EL (cell line): ENCODE measurements around the gene TSTD1.

Experiments used
- DNase-seq: peaks from one replicate; pipeline ENCODE4 v3.0.0-alpha.2; 2016

The TSTD1 gene, protein sequence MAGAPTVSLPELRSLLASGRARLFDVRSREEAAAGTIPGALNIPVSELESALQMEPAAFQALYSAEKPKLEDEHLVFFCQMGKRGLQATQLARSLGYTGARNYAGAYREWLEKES

DNA sequence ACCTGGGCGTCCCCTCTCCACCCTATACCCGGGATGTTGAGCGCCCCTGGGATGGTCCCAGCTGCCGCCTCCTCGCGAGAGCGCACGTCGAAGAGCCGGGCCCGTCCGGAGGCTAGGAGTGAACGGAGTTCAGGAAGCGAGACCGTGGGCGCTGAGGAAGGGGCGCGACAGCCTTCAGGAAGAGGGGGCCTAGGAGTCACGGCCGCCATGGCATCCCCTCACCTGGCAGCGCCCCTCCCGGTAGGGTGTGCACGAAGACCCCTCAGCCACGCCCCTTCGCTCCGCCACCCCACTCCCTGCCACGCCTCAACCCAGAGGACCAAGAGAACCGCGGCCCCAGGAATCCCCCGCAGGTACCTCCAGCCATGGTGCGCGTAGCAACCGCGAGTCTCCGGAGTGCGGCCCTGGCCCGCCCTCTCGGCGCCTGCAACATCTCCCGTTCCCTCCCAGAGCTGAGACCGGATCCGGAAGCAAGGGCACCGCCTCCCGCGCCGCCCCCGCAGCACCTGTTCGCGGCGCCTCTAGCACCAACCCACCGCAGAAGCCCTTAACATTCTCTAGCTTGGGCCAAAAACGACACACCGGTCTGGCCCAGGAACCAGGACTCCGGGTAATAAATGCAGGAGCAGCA lies at the start of gene TSTD1:
TSTD1 (minus strand) TSS at position 442 of the 631 bp plus-strand sequence; CDS start at position 367, 75 bp downstream.
- DNase-seq = no peak

DNA sequence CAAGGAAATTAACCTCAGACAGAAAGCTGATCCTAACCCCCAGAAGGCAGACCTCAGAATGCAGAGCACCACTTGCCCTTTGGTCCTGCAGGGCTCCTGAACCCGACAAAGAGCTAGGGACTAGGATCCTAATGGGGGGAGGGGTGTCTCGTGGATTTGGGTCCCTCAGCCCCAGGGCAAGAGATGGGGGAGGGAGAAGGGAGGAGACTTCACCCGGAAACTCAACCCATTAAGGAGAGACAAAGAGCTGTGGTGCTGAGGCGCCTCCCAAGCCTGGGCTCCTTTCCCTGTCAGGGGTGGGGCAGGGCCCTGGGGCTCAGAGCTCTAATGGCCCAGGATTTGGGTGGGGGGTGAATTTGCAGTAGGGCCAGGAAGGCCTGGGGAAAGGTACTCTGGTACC lies 47.7 kb upstream of the TSTD1 start:
- no peak for DNase-seq

DNA sequence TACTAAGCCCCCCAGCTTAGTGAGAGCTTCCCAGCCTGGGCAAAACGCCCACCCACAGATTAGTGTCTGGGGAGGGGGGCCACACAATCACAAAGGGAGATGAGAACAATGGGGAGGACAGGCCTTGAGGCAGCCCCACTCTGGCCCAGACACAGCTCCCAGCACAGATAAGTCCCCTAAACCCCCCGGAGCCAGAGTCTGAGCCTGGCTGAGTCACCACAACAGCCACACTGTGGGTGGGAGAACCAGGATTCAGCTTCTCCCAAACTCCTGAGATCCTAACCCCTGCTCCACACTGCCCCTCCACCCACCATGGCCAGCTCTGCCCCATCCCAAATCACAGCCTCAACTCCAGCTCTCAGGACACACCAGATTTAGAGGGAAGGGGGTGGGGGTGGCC lies 46.4 kb upstream of the TSTD1 start:
- DNase-seq = peak; percentile 53

DNA sequence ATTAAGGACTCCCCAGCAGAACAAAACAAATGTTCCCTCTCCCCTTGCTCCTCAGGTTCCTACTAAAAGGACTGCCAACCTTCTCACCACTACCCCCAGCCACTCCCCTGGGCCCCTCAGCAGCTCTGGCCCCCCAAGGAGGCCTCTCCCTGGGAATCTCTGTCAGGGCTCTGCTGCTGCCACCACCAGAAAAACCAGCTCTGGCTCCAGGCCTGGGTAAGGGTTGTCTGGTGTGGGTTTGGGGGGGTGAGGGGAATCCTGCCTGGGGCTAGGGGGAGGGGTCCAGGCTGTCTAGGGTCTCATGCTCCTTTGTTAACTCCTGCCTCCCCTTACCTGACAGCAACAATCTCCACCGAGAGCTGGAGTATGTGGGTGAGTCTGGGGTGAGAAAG lies 45.8 kb upstream of the TSTD1 start:
- DNase-seq = no peak

DNA sequence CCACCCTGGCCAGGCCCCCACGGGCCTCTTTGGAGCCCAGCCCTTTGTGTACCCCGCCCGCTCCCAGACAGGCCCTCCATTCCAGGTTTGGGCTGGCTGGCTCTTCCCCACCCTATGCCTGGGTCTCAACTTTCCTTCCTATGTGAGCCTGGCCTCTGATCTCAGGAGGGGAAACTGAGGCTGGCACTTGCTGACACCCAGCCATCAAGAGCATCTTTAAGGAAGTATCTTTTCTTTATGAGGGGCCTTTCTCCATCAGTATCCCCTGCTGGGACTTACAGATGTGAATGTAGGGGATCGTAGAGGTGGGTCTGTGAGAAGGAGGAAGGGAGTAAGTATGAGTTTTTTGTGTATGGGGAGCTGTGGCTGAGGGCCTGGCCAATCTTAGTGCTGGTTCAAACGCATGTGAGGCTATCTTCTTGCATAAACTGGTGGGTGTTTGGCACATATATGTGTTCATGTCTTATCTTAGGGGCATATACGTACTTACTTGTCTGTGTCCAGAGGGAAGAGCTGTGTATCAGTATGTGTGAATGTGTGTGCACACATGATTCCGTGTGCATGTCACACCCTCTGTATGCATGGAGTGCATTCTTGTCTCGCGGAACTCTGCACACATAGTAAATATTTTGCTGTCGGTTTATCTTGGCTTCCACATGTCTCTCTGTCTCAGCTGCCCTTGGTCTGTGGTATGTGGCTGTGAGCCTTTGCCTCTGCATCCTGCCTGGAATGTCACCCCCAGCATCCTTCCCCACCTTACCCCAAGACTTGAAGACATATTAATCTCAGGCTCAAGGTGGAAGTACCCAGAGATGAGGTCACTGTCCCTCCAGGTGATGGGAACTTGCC lies 45.2 kb upstream of the TSTD1 start:
- no peak for DNase-seq

DNA sequence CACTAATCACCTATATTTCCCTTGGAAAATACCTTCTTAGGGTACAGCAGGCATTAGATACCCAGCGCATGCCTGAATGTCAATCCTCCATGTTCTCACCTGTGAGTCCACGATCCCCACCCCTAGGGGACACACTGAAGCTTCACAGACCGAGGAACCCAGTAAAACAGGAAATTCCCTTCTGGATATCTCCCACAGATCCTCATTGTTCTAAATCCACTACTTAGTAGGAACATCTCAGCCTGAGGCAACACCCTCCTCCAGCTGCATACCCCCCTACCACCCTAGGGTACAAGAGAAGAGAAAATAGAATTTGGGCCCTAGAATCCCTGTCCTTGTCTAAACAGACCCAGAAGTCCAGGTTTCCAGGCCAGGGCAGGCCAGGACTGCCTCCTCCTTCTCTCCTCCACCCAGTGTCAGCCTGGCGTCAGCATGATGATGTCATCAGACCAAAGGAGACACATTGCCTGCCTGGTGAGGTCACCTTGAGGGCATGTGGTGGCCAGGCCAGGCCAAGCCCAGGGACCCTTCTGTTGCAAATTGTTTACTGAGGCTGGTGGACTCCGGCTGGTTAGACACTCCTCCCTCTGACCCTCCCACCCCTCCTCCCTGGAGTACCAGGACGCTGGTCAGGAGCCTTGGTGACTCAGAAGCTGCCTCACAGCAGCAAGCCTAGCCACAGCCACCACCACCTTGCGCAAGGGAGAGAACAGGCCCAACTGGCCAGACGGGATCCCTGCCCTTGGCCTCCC lies 44.4 kb upstream of the TSTD1 start:
- peak; percentile 94 for DNase-seq

DNA sequence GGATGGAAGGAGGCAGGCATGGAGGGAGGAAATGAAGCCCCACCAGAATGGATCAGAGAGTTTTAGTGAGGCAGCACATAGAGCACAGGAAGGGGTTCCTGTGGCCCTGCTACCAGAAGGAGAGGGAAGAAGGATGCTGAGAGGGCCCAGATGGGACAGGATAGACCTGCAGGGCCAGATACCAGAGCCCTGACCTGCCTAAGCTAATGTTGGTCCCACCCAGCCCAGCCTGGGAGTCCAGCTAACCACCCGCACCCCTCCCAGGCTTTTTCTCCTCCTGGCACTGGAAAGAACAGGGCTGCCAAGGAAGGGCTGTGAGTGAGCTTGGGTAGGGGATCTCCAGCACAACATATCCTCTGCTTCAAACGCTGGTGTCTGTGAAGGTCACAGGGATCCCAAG lies 43.7 kb upstream of the TSTD1 start:
- DNase-seq = no peak

DNA sequence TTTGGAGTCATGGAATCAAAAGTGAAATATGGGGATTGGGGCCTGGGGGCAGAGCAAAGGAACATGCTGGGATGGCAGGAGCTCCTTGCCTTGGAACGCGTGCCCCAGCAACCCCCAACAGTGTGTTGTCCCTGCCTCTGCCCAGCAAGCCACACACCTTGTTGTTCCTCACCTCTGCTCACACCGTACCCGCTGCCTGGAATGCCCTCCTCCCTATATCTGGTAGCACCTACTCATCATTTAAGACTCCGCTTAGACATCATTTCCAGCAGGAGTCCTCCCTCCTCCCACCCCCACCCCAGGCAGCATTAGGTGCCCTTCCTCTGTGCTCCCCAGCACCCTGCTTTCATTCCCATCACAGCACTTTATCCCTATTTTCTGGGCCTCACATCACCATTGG lies 42.8 kb upstream of the TSTD1 start:
- no peak for DNase-seq

DNA sequence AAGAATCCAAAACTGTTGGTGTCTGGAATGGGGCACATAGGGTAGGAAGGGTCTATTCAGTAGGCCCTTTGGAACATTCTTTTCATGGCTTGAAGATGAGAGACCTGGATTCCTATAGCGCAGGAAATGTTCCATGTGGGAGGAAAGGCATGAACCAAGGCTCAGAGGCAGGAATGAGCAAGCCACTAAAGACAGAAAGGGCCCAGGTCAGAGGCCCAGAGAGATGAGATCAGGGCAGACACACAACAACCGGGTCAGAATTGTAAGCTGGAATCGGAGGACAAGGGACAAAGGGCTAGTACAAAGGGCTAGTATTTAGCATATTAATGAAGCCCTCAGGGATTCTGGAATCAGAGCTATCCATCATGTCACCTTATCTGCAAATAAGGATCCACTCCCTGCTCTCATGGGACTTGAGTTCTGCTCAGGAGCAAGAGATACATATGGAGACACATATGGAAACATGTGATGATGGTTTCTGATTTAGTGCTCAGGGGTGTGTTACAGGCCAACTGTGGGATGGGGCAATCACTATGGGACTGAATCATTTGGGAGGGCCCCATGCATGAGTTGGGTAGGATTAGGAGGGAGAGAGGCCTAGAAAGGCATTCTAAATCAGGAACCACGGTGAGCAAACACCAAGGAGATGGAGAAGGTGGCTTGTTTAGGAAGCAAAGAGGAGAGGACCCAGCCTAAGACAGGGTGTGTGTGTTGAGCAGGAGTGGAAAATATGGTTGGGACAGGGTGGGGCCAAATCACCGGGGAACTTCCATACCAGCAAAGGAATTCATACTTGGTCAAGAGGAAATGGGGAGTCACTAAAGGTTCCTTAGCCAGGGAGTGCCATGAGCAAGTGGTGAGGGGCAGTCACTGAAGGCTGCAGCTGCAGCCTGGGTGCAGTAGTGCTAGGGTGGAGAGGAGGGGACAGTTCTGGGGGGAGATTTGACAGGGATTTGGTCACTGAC lies 42.0 kb upstream of the TSTD1 start:
- DNase-seq = peak; percentile 49

DNA sequence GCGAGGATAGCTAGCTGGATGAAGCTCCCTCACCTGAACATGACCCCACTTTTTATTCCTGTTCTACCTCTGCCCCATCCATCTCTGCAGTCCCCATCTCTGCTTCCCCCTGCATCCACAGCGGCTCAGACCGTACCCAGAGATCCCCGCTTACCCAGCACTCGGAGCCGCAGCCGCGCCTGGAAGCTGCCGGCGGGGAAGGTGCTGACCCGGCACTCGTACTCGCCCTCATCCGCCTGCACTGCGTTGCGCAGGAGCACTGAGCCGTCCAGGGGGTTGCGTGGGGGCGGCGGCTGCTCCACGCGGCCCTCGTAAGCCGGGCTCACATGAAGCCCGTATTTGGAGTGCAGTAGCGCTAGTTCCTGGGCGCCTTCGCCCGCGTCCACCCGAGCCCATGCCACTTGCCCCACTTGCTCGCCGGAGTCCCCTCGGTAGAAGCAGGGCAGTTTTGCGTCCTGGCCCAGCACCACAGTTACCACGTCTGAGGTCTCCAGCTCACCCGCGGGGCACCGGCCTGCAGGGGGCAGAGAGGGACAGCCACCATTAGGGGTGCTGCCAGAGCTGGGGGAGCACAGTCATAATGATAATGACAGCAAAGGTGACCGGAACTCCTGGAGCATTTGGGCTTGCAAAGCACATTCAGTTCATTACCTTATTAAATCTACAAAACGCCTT lies 40.8 kb upstream of the TSTD1 start:
- DNase-seq = no peak

DNA sequence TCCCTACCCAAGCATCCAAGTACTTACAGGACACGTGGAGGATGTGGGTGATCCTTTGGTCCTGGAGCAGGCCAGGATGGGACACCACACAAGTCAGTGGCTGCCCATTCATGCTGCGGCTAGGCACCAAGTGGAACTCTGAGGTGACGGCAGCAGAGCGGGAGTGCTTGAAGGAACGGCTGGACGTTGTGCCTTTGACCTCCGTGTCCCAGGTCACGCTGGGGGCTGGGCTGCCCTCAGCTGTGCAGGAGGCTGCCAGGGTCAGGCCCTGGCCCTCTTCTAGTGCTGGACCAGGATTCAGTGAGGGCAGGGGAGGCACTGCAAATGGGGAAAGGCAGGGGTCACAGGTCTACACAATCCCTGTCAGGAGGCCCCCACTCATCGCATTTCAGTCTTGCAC lies 38.7 kb upstream of the TSTD1 start:
- DNase-seq = no peak

DNA sequence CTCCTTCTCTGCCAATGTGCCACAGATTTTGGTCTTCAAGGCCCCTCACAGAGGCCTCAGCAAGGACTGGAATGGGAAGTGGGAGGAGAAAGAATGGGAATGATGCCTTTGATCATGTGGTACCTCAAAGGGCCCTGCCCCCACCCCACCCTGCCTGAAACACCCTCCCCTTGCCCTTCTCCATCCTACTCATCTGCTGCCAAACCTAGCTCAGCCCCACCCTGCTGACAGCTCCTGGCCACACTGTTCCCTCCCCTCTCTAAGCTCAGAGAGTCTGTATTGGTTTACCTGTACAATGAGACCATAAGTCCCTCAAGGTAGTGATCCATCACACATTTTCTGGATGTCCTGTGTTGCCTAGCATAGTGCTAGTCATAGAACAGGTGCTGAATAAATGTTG lies 37.6 kb upstream of the TSTD1 start:
- no peak for DNase-seq

DNA sequence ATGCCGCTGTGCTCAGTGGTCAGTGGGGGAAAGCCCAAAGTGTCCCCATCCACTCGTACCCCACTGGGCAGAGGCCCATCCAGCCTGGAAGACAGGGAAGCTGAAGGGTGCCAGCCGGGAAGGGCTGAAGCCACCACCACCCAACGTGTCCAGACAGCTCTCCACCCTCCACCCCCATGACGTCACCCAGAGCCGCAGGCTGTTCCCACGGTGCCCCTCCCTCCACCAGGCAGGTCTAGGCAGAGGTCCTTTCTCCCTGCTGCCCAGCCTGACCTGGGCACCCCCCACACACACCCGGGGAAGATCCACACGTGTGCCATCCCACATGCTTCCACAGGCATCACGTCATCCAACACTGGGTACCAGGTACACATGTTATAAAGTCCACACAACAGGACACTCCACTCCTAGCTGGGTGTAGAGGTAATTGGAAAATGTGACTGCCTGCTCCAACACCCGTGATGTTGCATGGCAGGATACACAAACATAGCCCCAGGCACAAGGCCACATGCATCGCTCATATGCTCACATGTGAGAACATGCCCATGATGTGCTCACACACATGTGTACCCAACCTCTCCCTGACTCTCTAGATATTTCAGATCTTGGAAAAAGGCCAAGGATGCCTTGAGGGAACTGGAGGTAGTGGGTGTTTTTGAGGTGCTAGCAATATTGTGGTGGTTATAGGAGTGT lies 36.1 kb upstream of the TSTD1 start:
- no peak for DNase-seq

DNA sequence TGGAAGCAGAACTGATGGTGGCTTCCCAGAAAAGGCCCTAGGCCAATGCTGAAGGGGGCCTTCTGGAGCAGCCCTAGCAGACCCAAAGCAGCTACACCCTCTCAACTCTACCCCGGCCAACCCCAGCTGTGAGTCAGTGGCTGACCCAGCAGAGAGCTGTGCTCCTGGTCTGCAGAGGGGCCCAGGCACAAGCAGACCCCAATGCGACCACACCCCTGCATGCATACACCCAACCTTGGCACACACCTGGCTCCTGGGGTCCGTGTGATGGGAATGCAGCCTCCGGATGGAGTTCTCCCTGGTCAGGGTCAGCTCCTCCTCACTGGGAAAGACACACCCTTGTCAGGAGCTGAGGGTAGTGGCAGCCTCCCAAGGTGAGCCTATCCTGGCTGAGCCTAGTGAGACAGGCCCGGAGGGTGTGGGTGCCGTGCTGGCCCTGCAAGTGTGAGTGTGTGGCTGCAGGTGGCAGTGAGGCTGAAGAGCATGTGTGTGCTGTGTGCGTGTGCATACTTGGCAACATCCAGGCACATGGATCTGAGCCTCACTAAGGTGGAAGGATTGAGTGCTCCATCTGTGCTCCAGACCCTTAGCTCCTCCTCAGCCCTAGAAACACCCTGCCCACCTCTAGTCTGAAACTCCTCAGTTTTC lies 34.8 kb upstream of the TSTD1 start:
- no peak for DNase-seq

DNA sequence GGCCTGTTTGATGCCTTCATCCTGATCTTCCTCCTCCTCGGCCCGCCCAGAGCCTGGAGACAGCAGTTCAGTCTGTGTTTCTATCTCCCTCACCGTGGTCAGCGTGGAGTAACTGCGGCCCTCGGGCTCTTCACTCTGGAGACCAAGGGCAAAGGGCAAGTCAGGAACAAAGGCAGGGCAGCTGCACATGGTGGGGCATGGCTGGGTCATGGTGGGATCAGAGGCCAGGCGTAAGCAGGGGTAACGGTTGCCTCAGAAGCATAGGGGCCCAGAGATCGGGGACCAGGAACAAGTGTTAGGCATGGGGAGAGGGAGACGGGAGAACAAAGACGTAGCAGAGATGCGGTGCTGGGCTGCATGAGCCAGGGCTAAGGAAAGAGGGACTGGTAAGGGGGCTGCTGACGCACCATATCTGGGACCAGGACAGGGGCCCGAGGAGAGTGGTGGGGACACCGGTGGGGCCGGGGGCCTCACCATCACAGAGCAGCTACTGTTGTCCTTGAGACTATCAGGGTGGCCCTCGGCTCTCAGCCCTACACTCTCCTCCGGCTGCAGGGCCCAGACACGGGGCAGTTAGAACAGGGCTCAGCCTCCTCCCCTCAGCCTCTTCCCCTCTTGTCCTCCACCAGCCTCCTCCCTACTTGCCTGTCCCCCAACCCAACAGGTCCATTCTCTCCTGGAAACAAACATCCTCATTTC lies 34.1 kb upstream of the TSTD1 start:
- no peak for DNase-seq

DNA sequence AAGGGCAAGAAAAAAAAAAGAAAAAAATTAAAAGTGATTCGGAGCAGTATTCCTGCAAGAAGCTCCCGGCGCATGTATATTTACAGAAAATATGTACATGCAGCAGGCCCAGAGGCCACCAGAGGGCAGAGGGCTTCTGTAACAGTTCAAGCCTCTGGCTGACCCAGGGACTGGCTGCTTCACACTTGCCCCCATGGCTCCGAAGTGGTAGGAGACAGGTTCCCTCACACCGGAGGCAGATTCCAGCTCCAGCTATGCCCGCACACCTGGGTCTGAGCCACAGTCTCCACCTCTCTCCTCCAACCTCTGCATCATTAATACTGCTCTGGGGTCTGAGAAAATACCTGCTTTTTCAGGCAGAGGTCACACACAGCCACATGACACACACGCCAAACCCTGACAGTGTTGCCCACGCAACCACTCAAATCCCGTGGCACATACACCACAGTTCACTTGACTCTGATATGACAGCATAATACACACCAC lies 33.2 kb upstream of the TSTD1 start:
- peak; percentile 36 for DNase-seq

DNA sequence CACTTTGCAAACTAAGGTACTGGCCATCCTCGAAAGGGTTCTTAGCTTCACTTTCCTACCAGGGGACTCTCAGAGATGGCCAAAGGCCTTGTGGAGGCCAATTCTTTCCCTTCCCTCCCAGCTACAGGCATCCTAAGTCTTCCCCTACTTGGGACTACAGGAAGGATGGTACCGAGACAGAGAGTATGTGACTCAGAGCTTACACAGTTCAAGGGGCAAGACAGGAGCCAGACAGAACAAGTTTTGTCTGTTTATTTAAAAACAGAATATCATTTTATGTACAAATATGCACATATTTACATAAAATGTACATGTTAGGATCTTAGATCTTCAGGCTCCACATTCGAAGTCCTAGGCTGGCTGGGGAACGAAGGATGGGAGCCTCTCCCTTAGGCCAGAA lies 32.0 kb upstream of the TSTD1 start:
- no peak for DNase-seq

DNA sequence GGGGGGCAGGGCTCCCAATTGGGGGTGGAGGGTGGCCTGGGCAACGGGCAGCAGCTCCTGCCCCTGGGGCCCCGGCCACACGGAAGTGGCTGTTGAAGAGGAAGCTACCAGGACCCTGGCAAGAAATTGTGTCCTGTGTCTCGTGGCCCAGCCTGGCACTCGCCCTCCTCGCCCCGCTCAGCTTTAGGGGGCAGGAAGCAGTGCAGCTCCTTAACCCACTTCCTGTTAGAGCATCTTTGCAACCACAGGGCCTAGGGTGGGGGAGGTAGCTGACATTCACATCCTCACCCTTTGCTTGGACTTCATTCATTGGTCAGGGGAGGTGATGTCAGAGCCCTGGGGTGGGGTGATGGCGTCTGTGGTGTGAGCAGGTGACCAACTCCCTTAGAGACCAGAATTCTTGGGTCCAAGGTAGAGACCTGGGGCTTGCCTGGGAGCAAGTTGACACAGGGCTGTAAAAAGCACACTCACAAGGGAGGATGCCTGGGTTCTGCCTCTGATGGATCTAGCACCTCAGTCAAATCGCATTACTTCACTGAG lies 31.0 kb upstream of the TSTD1 start, which contains the start of gene ARHGAP30:
ARHGAP30 (minus strand) TSS at position 161 of the 540 bp plus-strand sequence. CDS start 267 bp downstream, outside the sequence.
- DNase-seq = no peak

DNA sequence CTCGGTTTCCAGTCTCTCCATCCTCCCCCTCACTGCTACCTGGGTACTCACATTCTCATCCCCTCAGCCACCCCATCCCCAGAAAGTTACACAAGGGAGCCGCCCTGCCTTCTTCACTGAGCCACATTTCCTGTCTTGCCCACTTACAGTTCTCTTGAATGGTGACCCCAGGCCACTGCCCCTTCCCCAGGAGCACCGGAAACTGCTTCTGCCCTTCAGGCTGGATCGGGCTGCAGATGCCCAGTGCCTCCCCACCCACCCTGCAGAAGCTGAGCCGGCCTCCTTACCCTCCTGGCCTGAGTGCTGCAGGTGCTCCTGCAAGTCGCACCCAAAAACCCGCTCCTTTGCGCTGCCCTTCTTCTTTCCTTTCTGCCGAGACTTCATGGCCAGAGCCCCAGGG lies 30.5 kb upstream of the TSTD1 start:
- DNase-seq = no peak
